CD14-positive monocyte (primary cell): Measurements from ENCODE around the gene FOXL2. TPM values are rescaled to one million over a fixed set of nuclear protein-coding genes. Genes with fewer than 3 reads are reported as not detected.

Experiments
- DNase-seq, 3 donors: peaks; one replicate each; pipeline ENCODE4 v3.0.0-alpha.2; 2011 to 2022
- H2AFZ ChIP-seq: 2 replicates; pipeline ENCODE4 v1.6.0; 2012; ENCODE audit warnings: mild to moderate bottlenecking, low read depth, low read length, inconsistent platforms; ENCODE audit not compliant: insufficient read depth, poor library complexity, severe bottlenecking
- H3K27ac ChIP-seq, 2 donors: 1 replicate in 1 of 2; 2 replicates in 1 of 2; pipeline ENCODE4 v1.5.1; 2012 to 2013; ENCODE audit warnings: low read length in 2 of 2, control low read depth in 1 of 2, inconsistent platforms in 1 of 2, low read depth in 1 of 2, mild to moderate bottlenecking in 1 of 2
- H3K27me3 ChIP-seq, 2 donors: one replicate each; pipeline versions ENCODE4 v1.6.0 to v1.6.1; 2011 to 2013; ENCODE audit warnings: low read length in 2 of 2; ENCODE audit not compliant: control insufficient read depth in 2 of 2, insufficient read depth in 2 of 2
- H3K36me3 ChIP-seq, 2 donors: replicated peaks in 1 of 2; 1 replicate in 1 of 2; 2 replicates in 1 of 2; pipeline versions ENCODE4 v1.5.1 to v1.6.1; 2012 to 2013; ENCODE audit warnings: low read length in 2 of 2, control low read depth in 1 of 2, inconsistent platforms in 1 of 2, mild to moderate bottlenecking in 1 of 2; ENCODE audit not compliant: insufficient read depth in 2 of 2, control insufficient read depth in 1 of 2
- H3K4me1 ChIP-seq, 2 donors: 1 replicate in 1 of 2; 2 replicates in 1 of 2; pipeline versions ENCODE4 v1.5.1 to v1.6.1; 2012 to 2013; ENCODE audit warnings: low read length in 2 of 2, control low read depth in 1 of 2, inconsistent platforms in 1 of 2, mild to moderate bottlenecking in 1 of 2, moderate library complexity in 1 of 2; ENCODE audit not compliant: insufficient read depth in 2 of 2, control insufficient read depth in 1 of 2
- H3K4me2 ChIP-seq: replicated peaks from 2 replicates; pipeline ENCODE3; 2012; ENCODE audit warnings: low read length, moderate library complexity, mild to moderate bottlenecking; ENCODE audit not compliant: poor library complexity, severe bottlenecking; ENCODE audit errors: extremely low read depth
- H3K4me3 ChIP-seq, 3 experiments: fragments of 200-600 bp in 1 of 3; sonication (generic) in 1 of 3; replicated peaks in 1 of 3; 1 replicate in 2 of 3; 2 replicates in 1 of 3; pipeline ENCODE4 v1.5.1; 2011 to 2013; ENCODE audit warnings: low read length in 3 of 3, mild to moderate bottlenecking in 3 of 3, control low read depth in 2 of 3, low read depth in 2 of 3, inconsistent platforms in 1 of 3, moderate library complexity in 1 of 3
- H3K79me2 ChIP-seq: 2 replicates; pipeline ENCODE4 v1.6.0; 2012; ENCODE audit warnings: mild to moderate bottlenecking, control low read depth, inconsistent platforms, low read length, moderate library complexity; ENCODE audit not compliant: insufficient read depth
- H3K9ac ChIP-seq: 2 replicates; pipeline ENCODE4 v1.6.0; 2017; ENCODE audit warnings: low read length, mild to moderate bottlenecking; ENCODE audit not compliant: insufficient read depth, poor library complexity, severe bottlenecking
- H3K9me3 ChIP-seq, 2 donors: replicated peaks in 1 of 2; 1 replicate in 1 of 2; 2 replicates in 1 of 2; pipeline versions ENCODE4 v1.5.1 to v1.6.1; 2012 to 2013; ENCODE audit warnings: low read length in 2 of 2, control low read depth in 1 of 2; ENCODE audit not compliant: control insufficient read depth in 1 of 2, insufficient read depth in 1 of 2
- H4K20me1 ChIP-seq: 2 replicates; pipeline ENCODE4 v1.6.0; 2012; ENCODE audit warnings: mild to moderate bottlenecking, low read length, control low read depth, moderate library complexity; ENCODE audit not compliant: insufficient read depth
- H3K27ac Mint-ChIP-seq, 7 donors: one replicate each; pipeline ENCODE4 v1.8.0; 2020; ENCODE audit warnings: mild to moderate bottlenecking in 7 of 7, mixed read lengths in 7 of 7, moderate library complexity in 6 of 7, inconsistent platforms in 2 of 7
- H3K27me3 Mint-ChIP-seq, 3 donors: one replicate each; pipeline ENCODE4 v1.8.0; 2021 to 2022; ENCODE audit warnings: low read depth in 3 of 3, mild to moderate bottlenecking in 3 of 3, mixed read lengths in 3 of 3, moderate library complexity in 3 of 3, inconsistent platforms in 1 of 3
- H3K36me3 Mint-ChIP-seq, 2 donors: one replicate each; pipeline ENCODE4 v1.8.0; 2020; ENCODE audit warnings: mixed read lengths in 2 of 2, inconsistent platforms in 1 of 2, mild to moderate bottlenecking in 1 of 2
- H3K4me1 Mint-ChIP-seq: one replicate; pipeline ENCODE4 v1.8.0; 2020; ENCODE audit warnings: mild to moderate bottlenecking, mixed read lengths
- H3K4me3 Mint-ChIP-seq, 2 donors: one replicate each; pipeline ENCODE4 v1.8.0; 2020; ENCODE audit warnings: mild to moderate bottlenecking in 2 of 2, mixed read lengths in 2 of 2, moderate library complexity in 1 of 2
- H3K9me3 Mint-ChIP-seq, 7 donors: one replicate each; pipeline ENCODE4 v1.8.0; 2020 to 2022; ENCODE audit warnings: mixed read lengths in 7 of 7, mild to moderate bottlenecking in 6 of 7, moderate library complexity in 6 of 7, inconsistent platforms in 2 of 7
- CTCF ChIP-seq: fragments of 200-600 bp; IDR thresholded peaks from one replicate; pipeline ENCODE4 v1.8.0; 2022; ENCODE audit warnings: antibody characterized with exemption, mild to moderate bottlenecking
- WGBS: methylation state at CpG from one replicate; pipeline ENCODE4 v1.1.5; 2013; ENCODE audit warnings: missing lambda C conversion rate; ENCODE audit not compliant: insufficient coverage; 5-methylcytosine and 5-hydroxymethylcytosine counted together
- intact Hi-C, 2 donors: fragments of 100-400 bp; cut with micrococcal nuclease; formaldehyde crosslinking; loops; one replicate each; pipeline versions ENCODE4 v1.15.0 to v1.15.1; 2023
- polyA plus RNA-seq, 3 donors: library from polyadenylated mRNA; depleted of rRNA in 1 of 3; unstranded in 2 of 3; stranded (reverse) in 1 of 3; fragments of 300-500 nt in 2 of 3; fragments of >200 nt in 1 of 3; fragmentation: Illumina TruSeq in 2 of 3; gene quantifications; 1 replicate in 2 of 3; 2 replicates in 1 of 3; pipeline ENCODE4 v1.2.3, GENCODE V29; 2012 to 2021

Gene FOXL2
- polyA plus RNA-seq, 3 donors: not detected

- no peak overlapping the region for H3K4me3 Mint-ChIP-seq
These were observed 37.9 kb upstream of the FOXL2 start for GRCh38 chr3:138984816-138985215.

GRCh38 chr3:138976047-138976446 is 29.1 kb upstream of the FOXL2 start:
- Histone ChIP-seq H2AFZ (no peak overlapping the region), H4K20me1 (no peaks in the 10 kb centered on the region), H3K4me2 (no peak overlapping the region), H3K9me3 (no peaks in the 10 kb centered on the region), H3K36me3 (no peaks in the 10 kb centered on the region), H3K79me2 (no peaks in the 10 kb centered on the region), H3K4me1 (no peaks in the 10 kb centered on the region), H3K4me3 (no peak overlapping the region), H3K27me3 (no peaks in the 10 kb centered on the region), H3K27ac (no peak overlapping the region), H3K9ac (no peak overlapping the region)
- Mint-ChIP-seq H3K4me1 (no peaks in the 10 kb centered on the region), H3K27ac (no peak overlapping the region), H3K27me3 (peaks cover 3 to 15% (median 8%) of the 10 kb centered on the region in 3 donors), H3K9me3 (peaks cover 0 to 2% (median 0%) of the 10 kb centered on the region in 7 donors), H3K36me3 (no peaks in the 10 kb centered on the region), H3K4me3 (no peak overlapping the region)
- no peak for TF ChIP-seq CTCF
- intact Hi-C loops: no loop called here
- DNase-seq: no peak

More at GRCh38 chr3:138984816-138985215, 37.9 kb upstream of the FOXL2 start:
- H3K9me3 ChIP-seq: no peaks in the 10 kb centered on the region
- Mint-ChIP-seq H3K36me3 (no peaks in the 10 kb centered on the region), H3K9me3 (peaks cover 0 to 4% (median 0%) of the 10 kb centered on the region in 7 donors), H3K4me1 (no peaks in the 10 kb centered on the region), H3K27me3 (peaks cover 3 to 12% (median 10%) of the 10 kb centered on the region in 3 donors), H3K27ac (no peak overlapping the region)
- no peak for TF ChIP-seq CTCF
- no peaks in the 10 kb centered on the region for H3K36me3 ChIP-seq
- no peaks in the 10 kb centered on the region for H3K27me3 ChIP-seq
- H4K20me1 ChIP-seq: no peaks in the 10 kb centered on the region
- no peak overlapping the region for H3K9ac ChIP-seq
- no peak overlapping the region for H3K4me3 ChIP-seq
- no CpG with 5 or more reads among the region's 3 CpGs for WGBS
- no peak overlapping the region for H3K4me2 ChIP-seq
- H3K27ac ChIP-seq: no peak overlapping the region
- intact Hi-C loops: no loop called here
- no peaks in the 10 kb centered on the region for H3K4me1 ChIP-seq
- DNase-seq: no peak
- H3K79me2 ChIP-seq: no peaks in the 10 kb centered on the region
- H2AFZ ChIP-seq: no peak overlapping the region
